GM21825 (cell line): ENCODE results near the gene AAMP.
A peak's percentile ranks its signal among the peaks of the same experiment; 100 is the strongest.

Experiments used
- ATAC-seq: cut with Tn5 transposase; IDR thresholded peaks from one replicate; pipeline ENCODE4 v1.9.1; 2021; ENCODE audit warnings: mild to moderate bottlenecking, moderate library complexity; ENCODE audit not compliant: unreplicated experiment

AAMP gene

GRCh38 chr2:218260742-218261422, 9.1 kb downstream of the AAMP start, which contains the start of gene GPBAR1:
GPBAR1 (plus strand) TSS chr2:218261015; CDS start chr2:218262725, 1,710 bp downstream.
- ATAC-seq = no peak

- ATAC-seq = no peak
These were observed 9.8 kb downstream of the AAMP start for GRCh38 chr2:218260166-218260565.

- no peak for ATAC-seq
These were observed 10.6 kb downstream of the AAMP start for GRCh38 chr2:218259099-218259961.

GRCh38 chr2:218257390-218257981, 12.5 kb downstream of the AAMP start:
- ATAC-seq = peak; percentile 69

- no peak for ATAC-seq
These were observed 13.2 kb downstream of the AAMP start for GRCh38 chr2:218256612-218257350.

- ATAC-seq = no peak
These were observed 14.5 kb downstream of the AAMP start for GRCh38 chr2:218255446-218255845.

- no peak for ATAC-seq
These were observed 16.7 kb downstream of the AAMP start for GRCh38 chr2:218253232-218253625.

GRCh38 chr2:218252509-218253231, 17.3 kb downstream of the AAMP start:
- no peak for ATAC-seq

GRCh38 chr2:218249691-218250090, 20.2 kb downstream of the AAMP start:
- no peak for ATAC-seq

- no peak for ATAC-seq
These were observed 24.7 kb downstream of the AAMP start for GRCh38 chr2:218245214-218245613.

- ATAC-seq = no peak
These were observed 25.3 kb downstream of the AAMP start for GRCh38 chr2:218244665-218245064.

GRCh38 chr2:218244204-218244603, 25.7 kb downstream of the AAMP start:
- ATAC-seq = no peak

- no peak for ATAC-seq
These were observed 31.1 kb downstream of the AAMP start for GRCh38 chr2:218238887-218239286.

GRCh38 chr2:218236829-218237228, 33.1 kb downstream of the AAMP start:
- ATAC-seq = no peak

- ATAC-seq = no peak
These were observed 34.9 kb downstream of the AAMP start for GRCh38 chr2:218235017-218235416.

GRCh38 chr2:218234521-218234920, 35.4 kb downstream of the AAMP start:
- no peak for ATAC-seq

GRCh38 chr2:218233543-218233942, 36.4 kb downstream of the AAMP start:
- no peak for ATAC-seq

- ATAC-seq = peak; percentile 62
These were observed 39.1 kb downstream of the AAMP start for GRCh38 chr2:218230882-218231281.

GRCh38 chr2:218229851-218230250, 40.1 kb downstream of the AAMP start:
- ATAC-seq = no peak

GRCh38 chr2:218229239-218229638, 40.7 kb downstream of the AAMP start:
- peak; percentile 86 for ATAC-seq
